OCI-M2 (cell line): ENCODE data around the gene STK24.

Experiments used
- DNase-seq: peaks from one replicate; lab custom pipeline; 2025; ENCODE audit not compliant: unreplicated experiment; lab: John Stamatoyannopoulos, UW

STK24 gene

GRCh38 chr13:98493042-98493712, 83.7 kb downstream of the STK24 start:
- DNase-seq, result no peak

DNA sequence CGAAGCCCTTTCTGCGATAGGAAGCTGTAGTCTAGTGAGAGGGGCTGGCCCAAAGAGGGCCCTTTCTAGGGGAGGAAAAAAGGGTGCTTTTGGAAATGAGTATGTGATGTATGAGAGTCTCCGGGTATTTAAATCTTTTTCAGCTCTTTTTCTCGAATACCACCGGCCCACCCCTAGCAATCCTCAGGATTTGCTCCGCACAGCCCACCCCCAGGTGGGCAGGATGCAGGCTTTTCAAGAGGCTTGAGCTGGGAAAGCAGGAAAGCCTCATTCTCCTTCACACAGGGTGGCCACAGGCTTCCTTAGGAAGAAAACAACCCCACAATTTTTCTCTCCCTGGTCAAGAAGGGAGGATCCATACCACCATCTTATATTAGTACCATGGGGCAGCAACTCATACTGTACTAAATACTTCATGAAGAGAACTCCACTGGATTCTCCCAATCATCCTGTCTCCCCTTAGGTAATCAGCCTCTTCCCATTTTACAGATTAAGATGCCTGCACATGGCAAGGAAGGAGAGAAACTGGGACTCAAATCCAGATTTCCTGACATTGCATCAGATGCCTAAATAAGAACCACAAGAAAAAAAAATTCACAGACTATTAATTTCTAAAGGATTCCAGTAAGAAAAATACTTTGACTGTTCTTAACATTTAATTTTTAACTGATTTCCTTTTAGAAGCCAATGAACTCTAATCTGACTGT, 84.4 kb downstream of the STK24 start:
- no peak for DNase-seq

DNA sequence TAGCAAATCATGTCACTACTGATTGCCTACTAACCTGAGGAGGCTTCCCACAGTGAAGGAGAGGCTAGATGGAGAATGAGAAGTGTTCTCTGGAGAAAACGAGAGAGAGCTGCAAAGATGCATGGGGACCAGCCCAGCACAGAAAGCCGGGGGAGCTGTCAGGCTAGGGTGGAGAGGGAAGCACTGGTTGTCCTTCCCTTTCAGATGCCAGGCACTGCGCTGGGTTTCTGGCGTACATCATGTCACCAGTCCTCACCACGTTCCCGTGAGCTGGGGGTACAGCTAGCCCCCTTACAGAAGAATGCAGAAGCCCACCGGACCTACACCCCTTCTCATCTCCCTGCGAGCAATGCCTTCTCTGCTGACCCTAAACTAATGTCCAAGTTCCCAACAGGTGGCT, 86.0 kb downstream of the STK24 start:
- no peak for DNase-seq

DNA sequence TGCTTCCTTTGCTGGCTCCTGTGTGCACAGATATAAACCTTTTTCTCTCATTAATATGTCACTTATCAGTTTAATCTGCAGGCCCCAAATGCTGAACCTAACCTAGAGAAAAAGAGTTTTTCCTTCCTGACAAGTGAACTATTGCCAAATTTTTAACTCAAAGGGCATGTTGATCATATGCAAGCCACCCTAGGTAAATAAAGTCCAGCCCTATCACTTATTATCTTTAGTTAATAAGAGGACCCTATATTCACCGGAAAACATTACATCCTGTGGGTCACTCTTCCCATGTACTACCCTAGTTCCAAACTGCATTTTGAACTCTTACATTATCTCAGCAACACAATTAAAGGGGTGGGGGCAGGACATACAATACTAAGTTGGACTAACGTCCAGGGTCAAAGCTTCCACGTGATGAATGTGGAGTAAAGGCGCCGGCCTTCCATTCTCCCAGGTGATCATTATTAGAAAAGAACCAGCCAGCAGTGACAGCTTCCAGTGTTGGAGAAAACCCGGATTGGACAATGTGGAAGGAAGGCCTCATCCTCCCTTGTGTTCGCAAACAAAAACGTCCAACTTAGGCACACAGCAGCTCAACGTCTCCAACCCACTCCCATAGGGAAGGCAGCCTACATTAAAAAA, 86.6 kb downstream of the STK24 start:
- no peak for DNase-seq

- no peak for DNase-seq
These were observed 87.3 kb downstream of the STK24 start for GRCh38 chr13:98489446-98490194.

GRCh38 chr13:98488736-98489135, 88.2 kb downstream of the STK24 start:
- no peak for DNase-seq

GRCh38 chr13:98487522-98487921, 89.4 kb downstream of the STK24 start:
- DNase-seq, result no peak

DNA sequence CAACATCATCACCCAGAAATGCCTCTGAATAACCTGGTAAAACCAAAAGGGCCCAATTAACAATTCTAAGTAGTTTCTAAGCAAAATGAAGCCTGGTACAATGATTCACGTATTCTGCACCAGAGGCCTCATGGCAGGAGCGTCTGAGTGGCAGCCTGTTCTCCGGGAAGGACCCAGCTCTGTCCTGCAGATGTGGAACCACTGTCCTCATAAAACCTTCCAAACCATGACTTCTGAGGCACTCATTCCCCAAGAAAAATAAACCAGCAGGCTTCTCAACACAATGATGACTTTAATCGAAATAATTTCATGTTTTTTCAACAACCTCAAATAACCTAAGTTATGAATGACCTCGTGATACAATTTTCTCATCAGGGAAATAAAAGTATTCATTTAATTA, 89.9 kb downstream of the STK24 start:
- no peak for DNase-seq

DNA sequence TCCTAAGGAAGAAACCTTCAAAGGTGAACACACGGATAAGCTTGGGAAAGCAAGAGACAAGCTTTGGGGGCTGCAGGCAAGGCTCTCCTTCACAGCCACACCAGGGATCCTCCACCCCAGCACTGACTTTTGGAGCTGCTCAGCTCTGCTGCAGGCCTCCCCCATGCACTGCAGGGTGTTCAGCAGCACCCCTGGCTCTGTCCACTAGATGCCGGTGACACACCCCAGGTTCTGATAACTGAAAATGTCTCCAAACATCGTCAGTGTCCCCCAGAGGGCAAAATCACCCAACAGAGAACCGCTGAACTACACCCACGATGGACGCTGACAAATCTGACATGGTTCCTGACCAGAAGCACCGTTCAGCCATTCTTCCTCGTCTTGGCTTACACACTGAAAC, 90.5 kb downstream of the STK24 start:
- DNase-seq, result no peak

DNA sequence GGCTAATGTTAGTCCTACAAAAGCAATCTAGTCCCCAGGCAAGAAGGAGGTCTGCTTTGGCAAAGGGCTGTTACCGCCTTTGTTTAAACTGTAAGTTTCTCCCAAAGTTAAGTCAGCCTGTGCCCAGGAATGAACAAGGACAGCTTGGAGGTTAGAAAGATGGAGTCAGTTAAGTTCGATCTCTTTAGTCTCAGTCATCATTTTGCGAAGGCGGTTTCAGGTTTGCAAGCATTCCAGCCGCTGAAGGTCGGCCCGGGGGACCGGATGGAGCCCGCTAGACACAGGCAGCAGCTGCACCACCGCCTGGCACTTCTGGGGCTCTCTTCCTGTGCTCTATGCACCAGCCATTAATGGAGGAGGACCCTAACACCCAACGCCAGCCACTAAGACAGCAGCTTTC, 91.3 kb downstream of the STK24 start:
- DNase-seq, result no peak

DNA sequence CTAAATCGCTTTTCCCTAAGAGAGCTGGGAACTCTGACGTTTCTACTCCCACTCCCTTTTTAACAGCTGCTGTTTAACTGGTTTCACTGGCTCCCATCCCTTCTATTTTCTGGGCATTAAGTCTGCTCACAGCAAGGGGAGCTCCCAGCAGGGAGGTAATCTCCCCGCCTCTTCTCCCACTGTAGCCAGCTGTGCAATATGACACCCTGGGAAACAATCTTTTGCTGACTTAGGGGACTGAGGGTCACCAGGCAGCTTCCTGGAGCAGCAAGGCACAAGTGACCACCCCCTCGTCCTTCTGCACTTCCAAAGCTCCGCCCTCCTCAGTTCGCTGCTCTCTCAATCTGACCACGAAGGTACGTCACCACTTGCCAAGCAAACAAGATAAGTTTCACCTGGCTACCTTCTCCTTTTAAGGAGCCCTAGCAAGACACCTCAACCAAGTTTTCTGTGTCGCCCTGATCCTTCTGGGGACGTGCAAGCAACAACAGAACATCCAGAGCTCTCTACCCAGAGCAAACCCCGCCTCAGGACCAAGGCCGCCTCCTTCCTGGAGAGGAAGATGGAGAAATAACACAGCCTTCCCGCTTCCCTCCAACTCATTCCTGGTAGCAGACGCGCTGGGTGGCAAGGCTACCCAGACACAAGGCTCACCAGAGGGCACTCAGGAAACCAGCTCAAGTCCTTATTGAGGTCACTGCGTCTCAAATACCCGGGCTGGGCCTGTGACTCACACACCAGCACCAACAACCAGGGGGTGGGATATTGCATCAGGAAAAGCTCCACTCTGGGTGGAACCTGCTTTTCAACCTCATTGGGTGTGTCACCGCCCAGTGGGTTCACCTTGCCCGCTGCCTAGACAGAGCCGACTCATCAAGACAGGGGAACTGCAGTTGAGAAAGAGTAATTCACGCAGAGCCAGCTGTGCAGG, 92.4 kb downstream of the STK24 start:
- DNase-seq, result no peak

GRCh38 chr13:98483601-98484288, 93.2 kb downstream of the STK24 start:
- DNase-seq, result no peak

- DNase-seq, result no peak
These were observed 94.1 kb downstream of the STK24 start for GRCh38 chr13:98482476-98483444.

DNA sequence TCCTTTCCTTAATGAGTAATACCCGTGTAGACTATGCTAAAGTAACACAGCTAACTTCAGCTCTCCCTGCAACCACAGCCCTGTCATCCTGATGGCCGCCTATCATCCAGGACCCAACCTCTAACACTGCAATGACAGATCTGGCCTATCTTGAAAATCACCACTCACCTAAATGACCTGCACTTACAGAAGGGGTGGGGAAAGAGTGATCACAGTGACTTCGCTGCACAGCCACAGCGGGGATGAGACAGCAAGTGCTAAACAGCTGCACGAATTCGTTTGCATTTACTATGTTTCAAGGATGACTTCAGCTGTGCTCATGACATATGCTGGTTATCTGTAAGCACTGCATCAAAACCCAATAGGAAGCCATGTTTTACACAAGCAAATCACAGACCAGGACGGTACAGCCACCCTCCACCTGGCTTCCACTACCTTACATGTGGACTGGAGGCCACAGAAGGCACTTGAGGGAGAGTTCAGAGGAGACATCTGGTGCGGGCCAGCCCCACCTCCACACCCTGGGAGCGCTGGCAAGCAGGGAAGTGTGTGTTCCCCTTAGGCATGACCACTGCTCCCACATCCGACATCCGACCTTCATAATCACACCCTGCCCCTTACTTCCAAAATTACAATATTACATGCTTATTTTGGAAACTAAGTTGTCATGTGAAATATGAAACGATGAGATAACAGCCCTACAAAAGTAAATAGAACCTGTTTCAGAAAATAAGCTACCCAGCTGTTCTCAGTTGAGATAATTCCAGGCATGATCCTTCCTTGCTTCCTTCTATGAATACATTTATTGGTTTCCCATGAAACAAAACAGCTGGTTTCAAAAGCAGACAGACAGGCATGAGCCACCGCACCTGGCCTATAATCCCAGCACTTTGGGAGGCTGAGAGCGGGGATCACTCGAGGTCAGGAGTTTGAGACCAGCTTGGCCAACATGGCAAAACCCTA, 95.7 kb downstream of the STK24 start:
- no peak for DNase-seq

DNA sequence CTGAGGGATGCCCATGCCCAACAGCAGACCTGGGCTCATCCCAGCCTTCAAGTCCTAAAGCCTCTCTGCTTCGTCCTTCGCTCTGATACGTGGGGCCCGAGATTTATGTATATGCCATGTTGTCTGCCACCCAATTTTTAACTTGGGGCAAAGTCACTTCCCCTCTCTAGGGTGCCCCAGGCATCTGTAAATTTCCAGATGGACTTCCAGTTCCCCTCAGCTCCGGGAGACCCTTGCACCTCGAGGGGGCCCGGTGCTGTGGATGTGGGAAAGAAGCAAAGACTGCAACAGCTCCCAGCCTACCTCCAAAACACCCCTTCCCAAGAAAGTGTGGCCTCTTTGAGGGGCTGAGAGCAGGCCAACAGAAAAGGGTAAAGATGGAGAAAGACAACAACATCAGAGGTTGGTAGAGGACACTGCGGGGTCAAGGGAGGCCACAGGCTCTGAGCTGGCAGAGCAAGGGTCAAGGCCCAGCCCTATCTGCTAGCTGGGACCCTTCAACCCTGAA, 97.4 kb downstream of the STK24 start:
- no peak for DNase-seq

DNA sequence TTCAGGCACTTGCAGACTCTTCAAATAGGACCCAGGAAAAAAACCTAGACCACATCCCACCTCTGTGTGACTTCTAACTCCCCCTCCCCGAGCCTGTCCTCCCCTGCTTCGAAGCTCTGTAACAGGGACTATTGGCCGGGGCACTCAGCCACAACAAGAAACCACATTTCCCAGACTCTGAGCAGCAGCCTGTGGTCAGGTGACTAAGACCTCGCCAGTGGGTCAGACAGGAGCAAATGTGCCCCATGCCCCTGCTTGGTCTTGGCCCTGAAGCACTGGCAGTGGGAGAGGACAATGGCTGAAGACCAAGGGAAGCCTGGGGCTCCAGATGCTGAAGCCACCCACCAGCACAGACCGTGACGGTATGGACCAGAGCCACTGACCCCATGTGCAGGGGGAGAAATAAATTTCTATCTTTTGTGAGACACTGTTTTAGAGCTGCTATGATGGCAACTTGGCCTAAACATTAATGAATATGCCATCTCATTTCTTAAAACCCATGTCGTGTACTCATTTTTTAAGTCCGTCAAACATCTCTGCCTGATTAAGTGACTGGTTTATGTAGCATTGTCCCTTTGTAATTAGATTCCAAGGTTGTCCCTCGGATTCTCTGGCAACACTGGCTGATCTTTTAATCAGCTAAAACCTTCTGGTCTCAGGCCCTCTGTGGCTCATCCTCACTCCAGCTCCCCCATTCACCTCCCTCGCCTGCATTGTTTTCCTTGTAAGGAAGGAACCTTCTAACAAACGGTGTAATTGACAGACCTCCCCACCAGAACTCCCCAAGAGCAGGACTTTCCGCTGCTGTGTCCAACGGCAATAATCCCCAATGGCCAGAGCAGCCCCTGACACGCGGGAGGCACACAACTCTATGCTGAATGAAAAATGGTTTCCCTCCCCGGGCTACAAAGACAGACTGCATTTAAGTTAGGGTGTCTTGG, 98.4 kb downstream of the STK24 start:
- peak; percentile 31 for DNase-seq
